Activated T-cell treated with anti-CD3 and anti-CD28 coated beads, Interleukin-2, amount 50 U/mL, for 48 hours (primary cell): ENCODE data around the gene ESR2.
A peak's percentile ranks its signal among the peaks of the same experiment; 100 is the strongest.
"Not testable (repeated sequence)": the region's sequence is repeated elsewhere in the genome, so short reads cannot be mapped to it uniquely, and the experiment has no call there.

Experiments used
- DNase-seq, 2 experiments: peaks; one replicate each; pipeline ENCODE4 v3.0.0-alpha.2; 2020

ESR2 gene

DNA sequence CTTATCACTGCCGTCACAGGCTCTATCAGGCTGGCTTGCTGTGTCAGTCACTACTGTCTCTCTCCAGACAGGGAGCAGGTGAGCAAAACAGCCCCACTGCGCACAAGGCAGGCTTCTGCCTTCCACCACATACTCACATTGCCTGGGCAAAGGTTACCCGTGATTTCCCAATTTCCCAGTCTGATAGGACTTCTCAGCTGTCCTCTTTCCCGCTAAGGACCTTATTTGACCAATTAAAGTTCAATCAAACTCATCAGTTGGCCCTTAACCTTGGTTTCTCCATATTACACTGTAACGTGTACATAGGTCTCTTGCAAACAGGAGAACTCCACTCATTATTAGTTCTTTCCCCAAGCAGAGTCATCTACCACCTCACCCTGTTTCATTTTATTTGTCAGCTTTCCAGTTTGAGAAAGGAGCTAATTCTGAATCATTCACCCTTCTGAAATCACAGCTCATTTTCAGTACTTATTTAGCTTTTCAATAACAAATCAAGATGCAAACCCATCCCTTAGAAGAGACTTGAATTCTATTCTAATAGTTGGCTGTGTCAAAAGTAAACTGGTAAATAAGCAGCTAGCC lies 170.8 kb downstream of the ESR2 start:
- DNase-seq = peak in 1 of 2 experiments; percentile 27

GRCh38 chr14:64119980-64120379 lies 174.2 kb downstream of the ESR2 start:
- no peak for DNase-seq

DNA sequence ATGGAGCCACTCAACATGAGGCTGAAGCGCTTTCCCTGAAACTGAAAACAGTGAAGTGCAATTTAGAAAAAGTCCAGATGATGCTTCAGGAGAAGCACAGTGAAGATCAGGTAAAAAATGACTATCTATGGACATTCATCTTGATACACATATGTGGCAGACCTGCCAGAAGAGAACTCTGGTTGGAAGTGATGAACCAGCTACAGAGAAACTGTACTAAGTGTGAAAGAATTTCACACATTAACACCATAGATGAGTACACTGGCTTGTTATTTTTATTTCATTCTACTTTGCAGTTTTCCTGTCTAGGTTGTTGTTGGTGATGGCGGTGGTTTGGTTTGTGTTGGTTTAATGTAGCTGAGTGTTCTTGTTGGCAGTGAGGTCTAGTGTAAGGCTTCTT lies 174.7 kb downstream of the ESR2 start:
- no peak for DNase-seq

DNA sequence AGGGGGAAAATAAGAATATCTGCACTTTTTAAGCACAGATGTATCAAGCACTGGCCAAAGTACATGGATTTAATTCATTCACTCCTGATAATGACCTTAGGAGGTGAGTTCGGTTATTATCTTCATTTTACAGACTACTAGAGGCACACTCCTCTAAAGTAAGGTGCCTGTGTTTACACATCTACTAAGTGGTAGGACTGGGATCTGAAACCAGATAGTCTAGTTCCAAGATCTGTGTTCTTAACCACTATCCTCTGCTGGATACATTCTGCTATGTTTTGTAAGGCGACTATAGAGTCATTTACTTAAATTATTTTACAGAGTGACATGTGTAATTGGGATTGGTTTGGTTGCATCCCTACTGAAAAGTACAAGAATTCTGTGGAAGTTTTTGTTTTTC lies 175.3 kb downstream of the ESR2 start:
- DNase-seq = no peak

DNA sequence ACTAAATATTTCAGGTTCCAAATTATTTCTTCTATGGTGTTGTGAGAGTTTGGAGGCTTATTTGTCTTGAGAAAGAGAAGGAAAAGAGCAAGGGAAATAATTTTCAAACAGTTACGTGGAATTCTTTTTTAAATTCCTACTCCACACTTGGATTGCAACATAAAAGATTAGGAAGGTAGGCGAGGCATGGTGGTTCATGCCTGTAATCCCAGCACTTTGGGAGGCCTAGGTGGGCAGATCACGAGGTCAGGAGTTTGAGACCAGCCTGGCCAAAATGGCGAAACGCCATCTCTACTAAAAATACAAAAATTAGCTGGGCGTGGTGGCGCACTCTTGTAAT lies 175.8 kb downstream of the ESR2 start:
- DNase-seq = not testable (repeated sequence)

DNA sequence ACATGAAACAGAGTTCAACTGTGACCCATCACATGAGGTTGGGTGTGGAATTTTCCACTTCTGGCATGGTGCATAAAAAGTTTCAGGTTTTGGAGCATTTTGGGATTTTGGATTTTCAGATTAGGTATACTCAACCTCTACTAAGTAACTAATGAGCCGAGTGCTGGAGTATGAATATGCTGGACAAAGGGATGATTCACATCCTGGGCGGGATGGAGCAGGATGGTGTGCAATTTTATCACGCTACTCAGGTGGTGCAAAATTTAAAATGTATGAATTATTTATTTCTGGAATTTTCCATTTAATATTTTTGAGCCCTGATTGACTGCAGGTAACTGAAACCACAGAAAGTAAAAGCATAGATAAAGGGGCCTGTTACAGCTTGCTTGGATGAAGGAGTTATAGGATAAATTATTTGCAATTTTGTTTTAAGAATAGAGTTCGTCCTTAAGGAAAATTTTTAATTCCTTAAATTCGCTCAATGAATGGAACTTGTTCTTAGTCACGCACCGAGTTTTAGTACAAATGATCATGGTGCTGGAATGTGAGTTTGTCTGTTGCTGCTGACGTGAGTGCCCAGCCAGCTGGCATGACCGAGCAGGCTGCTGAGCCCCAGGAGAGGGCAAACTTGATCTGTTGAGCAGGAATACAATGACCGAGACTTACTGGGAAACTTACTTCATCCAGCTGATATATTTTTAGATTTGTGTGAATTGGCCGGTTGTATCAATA lies 176.3 kb downstream of the ESR2 start:
- no peak for DNase-seq

DNA sequence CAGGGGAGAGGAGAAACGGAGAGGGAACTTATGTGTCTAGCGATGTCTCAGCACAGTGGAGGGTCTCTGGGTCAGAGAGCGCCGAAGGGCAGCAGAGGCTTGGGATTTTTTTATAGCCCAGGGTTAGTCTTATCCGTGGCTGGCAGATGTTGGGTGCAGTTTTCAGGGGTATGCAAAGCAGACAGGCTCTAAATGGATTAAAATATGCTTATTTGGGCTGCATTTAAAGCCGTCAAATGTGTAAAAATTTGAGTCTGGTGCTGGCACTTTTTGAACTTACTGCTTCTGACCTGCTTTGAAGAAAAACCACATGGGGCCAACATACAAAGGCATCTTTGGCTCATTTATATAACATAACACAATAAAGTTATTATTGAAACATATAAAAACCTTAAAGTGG lies 178.8 kb downstream of the ESR2 start:
- no peak for DNase-seq

DNA sequence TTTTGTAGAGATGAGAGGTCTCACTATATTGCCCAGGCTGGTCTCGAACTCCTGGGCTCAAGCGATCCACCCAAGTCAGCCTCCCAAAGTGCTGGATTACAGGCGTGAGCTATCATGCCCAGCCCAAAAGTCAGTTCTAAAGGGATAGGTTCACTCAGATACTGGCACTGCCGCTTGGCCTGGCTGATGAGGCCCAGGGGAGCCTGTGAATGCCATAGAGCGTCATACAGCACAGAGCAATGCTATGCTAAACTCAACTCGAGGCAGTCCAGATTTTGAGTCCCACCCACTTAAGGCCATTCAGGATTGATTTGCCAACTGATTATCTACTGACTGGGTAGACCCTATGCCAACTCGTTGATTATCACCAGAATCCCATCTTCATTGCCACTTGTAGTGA lies 179.4 kb downstream of the ESR2 start:
- DNase-seq = no peak

DNA sequence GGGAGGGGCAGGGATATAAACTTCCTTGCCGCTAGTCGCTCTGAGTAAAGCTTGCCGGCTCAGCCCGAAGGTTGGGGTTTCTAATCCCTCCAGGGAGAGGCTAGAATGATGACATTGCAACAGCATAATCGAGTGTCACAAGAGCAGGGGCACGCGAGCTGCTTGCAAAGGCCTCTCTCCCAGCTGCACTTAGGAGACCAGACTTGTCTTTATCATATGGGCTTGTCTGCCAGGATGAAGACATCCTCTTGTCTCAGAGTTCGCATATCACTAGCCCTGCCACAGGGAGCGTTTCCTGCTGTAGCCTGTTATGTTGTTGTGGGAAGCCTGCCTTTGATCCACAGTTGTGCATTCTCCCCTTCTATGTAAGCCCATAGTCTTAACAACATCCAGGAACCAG lies 180.0 kb downstream of the ESR2 start:
- no peak for DNase-seq

GRCh38 chr14:64112867-64113678 lies 181.1 kb downstream of the ESR2 start:
- DNase-seq = no peak

- no peak for DNase-seq
Measured at GRCh38 chr14:64110802-64111201, 183.4 kb downstream of the ESR2 start.

GRCh38 chr14:64109819-64110554 lies 184.2 kb downstream of the ESR2 start:
- DNase-seq = no peak

DNA sequence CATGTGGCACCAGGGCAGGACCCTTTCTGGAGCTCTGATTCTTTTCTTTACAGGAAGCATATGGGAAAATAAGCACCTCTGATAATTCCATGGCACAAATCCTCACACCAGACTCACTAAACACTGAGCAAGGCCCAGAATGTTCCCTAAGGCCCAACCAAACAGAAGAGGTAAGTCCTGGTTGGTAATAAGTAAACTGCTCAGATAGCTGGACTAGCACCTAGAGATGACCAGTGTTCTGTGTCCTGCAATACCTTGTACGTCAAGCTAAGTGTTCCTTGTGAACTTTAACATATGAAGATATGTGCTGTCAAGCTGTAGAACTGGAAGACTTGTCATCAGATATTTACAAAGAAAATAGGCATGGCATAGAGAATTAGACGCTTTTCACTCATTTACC lies 186.7 kb downstream of the ESR2 start:
- DNase-seq = no peak

DNA sequence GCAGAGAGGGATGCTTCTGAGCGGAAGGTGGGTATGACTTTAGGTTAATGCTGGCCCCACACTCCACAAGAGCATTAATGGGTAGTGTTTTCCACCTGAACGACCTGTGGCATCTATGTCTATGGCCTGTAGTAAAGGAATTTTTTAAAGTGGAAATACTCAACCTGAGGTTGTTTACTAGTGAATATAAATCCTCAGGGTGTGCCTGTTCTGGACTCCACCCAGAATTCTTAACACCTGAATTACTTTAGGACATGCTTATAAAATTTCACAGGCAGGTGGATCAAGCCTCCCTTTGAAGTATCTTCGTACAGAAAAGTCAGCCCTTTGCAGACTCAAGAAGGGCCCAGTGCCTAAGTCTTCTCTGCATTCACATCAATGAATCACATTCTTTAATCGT lies 196.1 kb downstream of the ESR2 start:
- DNase-seq = no peak

DNA sequence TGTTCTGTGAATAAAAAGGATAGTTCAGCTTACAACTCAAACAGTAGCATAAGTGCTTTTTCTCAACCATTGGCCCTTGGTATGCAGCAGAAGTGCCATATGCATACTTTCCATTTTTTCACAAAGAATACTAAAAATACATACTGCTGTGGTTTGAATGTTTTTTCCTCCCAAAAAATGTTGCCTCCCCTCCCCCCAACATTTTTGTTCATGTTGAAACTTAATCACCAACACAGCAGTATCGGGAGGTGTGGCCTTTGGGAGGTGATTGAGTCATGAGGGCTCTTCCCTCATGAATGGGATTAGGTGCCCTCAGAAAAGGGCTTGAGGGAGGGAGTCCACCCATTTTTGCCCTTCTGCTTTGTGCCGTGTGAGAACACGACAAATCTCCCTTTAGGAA lies 198.6 kb downstream of the ESR2 start:
- no peak for DNase-seq

DNA sequence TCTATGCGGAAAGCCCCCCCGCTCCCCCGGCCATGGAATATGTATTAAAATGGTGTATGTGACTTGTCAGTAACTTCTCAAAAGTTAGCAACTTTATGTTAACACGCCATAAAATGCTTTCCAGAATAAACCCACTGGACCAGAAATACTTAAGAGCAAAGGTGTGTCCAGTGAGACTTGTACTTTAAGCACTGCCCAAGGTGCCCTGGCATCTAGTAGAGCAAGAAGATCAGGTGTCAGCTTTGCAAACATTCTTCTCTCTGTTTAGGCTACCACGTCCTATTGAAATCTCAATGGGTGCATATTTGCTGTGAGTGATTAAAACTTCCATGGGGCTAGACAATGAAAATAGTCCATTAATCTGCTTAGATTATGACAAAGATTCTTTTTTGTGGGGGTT lies 201.2 kb downstream of the ESR2 start:
- DNase-seq = no peak

DNA sequence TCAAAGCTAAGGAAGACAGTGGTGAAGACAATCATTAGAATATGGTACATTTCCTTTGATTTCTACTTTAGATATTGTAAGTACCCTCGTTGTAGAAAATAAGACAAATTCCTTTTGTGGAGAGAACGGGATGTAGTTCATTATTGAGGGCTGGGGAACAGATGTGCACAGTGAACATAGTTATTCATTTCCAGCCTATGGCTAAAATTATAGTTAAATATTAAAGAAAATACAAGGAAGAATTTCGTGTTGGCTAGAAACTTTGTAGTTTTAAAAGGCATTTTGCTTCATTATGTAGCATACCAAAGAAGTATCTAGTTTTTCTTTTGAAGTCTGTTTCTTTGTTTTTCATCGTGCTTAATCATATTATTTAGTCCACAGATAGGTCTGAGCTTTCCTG lies 201.8 kb downstream of the ESR2 start:
- DNase-seq = no peak

DNA sequence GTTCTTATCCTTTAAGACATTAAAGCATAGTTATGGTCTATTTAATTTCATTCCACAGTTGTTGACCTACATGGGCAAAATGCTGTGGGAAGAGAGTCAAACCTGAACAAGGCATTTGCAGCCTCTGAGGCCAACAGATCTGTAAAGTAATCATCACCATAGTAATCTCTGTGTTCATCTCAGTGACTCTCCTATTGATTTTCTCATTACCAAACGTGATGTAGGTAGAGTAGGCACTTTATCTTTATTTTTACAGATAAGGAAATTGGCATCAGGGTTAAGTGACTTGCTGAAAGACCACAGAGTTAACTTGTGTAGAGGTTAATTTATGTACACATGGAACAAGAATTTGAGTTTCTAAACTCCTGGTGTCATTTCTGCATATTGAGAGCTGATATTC lies 203.0 kb downstream of the ESR2 start:
- no peak for DNase-seq

- no peak for DNase-seq
Measured at GRCh38 chr14:64089920-64090319, 204.3 kb downstream of the ESR2 start.

DNA sequence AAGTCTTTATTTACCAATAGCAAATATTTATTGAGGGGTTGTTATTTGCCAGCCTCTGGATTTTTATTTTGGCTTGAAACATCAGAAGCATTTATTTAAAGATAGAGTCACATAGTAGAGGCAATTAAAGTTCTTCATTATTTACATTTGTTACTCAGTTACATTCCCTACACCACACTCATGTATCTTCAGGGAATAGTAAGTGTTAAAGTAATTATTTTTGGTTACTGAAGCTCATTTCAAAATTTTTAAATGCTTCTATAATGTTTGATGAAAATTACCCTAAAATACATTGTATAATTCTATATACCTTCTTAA lies 205.6 kb downstream of the ESR2 start:
- no peak for DNase-seq

GRCh38 chr14:64082837-64083236 lies 211.3 kb downstream of the ESR2 start:
- DNase-seq = no peak

- no peak for DNase-seq
Measured at GRCh38 chr14:64081174-64081746, 212.9 kb downstream of the ESR2 start.

DNA sequence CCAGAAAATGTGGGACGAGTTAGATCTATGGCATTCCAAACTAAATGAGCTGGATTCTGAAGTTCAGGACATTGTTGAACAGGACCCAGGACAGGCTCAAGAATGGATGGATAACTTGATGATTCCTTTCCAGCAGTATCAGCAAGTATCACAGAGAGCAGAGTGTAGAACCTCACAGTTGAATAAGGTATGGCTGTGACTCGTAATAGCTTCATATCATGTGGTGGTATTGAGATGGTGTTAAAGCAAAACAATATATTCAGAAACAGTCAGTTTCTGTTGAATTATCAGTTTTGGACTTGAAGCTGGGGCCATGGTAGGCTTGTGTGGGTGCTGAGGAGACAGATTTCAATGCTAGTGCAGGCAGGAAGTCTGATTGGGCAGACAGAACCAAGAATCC lies 213.7 kb downstream of the ESR2 start:
- DNase-seq = no peak
